HG03571 (cell line): ENCODE data around the gene ZNF728.
"Not testable (repeated sequence)": the region's sequence is repeated elsewhere in the genome, so short reads cannot be mapped to it uniquely, and the experiment has no call there.

Experiments
- ATAC-seq: cut with Tn5 transposase; IDR thresholded peaks from one replicate; pipeline ENCODE4 v1.9.1; 2021; ENCODE audit not compliant: unreplicated experiment

Gene ZNF728

DNA sequence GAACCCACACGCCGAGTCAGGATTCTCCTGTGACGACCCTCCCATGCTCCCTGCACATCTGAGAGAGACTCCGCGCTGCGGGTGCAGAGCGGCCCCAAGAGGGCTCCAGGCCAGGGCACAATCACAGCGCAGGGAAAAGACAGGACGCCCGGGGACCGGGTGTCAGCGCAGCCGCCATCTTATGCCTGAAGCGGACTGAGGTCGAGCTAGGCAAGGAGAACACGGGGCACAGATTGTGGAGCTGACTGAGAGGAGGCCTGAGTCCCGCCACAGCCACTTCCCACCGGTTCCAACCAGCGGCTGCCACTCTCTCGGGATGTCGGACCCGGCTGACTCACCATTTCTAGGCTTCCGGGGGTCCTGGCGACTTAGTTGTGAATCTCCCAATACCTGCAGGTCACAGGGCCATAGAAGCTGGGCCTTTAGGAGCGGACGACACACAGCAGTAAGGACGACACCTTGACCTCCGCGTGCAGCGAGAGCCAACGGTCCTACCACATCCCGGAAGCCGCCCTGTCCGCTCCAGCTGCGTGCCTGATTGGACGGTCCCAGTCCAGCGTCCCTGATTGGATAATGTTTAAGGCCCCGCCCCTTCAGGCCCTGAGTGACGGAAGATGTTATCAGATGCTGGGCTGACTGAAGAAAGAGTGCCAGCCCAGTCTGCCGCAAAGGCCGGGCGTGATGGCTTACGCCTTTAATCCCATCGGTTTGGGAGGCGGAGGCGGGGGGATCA, at the start of gene ZNF728:
Gene ZNF728, minus strand, starts transcription at position 487 of the 733 bp plus-strand sequence. Its CDS starts 146 bp downstream, at position 341.
- ATAC-seq, result no peak

DNA sequence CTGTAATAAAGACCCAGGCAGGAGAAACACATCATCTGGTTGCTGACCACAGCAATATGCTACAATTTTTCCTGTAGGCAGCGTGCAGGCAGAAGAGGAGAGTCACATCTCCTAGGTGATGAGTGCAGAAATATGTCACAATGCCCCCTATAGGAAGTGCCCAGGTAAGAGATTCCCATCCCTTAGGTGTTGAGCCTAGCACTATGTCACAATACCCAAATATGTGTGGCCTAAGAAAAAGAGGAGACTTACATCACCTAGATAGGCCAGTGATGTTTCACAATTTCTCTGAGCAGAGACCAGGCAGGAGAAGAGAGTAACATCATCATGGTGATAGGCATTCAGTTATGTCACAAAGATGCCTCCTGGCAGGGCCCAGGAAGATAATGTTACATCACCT, 49.4 kb upstream of the ZNF728 start:
- ATAC-seq, result no peak

DNA sequence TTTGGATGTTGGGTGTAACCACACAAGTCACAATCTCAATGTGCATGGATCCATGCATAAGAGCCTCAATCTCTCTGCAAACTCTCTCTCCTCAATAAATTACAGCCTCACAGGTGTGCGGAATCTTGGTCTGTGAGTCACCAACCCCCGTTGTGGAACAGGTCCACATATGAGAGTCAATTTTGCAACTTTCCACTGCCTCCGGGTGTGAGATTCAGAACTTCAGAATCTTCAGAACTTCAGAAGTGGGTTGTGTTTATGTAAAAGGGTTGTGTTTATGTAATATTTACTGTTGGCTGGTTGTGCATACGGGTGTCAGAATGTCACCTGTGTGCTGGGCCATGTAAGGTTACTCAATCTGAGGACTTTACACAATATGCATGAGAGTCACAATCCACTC, 46.3 kb upstream of the ZNF728 start:
- no peak for ATAC-seq

DNA sequence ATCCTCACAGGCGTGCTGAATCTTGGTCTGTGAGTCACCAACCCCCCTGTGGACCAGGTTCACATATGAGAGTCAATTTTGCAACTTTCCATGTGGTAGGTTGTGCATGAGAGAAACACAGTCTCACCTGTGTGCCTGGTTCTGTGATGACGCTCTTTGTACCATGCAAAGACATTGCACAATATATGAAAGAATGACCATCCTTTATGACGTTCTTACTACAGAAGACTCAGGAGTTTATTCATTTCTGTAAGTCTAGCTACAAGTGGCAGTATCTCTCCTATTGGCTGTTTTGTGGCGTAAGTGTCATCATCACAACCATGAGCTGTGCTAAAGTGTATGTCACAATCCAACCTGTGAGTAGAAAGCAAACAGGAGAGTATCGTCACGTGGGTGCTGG, 43.8 kb upstream of the ZNF728 start:
- no peak for ATAC-seq

DNA sequence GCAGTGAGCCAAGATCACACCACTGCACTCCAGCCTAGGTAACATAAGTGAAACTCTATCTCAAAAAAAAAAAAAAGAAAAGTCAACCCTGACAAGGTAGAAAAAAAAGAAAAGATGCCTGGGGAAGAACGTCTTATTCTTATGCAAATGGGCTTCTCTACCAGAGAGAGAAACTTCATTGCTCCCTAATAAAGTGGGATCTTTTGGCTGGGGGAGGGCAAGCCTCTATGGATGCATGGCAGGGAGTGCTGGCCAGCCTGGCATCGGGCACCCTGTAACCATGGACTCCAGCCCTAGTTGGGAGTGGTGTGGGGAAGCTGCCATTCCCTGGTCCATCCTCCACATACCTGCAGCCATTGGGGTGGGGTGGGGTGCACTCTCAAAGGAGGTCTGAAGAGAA, 30.7 kb upstream of the ZNF728 start:
- no peak for ATAC-seq

DNA sequence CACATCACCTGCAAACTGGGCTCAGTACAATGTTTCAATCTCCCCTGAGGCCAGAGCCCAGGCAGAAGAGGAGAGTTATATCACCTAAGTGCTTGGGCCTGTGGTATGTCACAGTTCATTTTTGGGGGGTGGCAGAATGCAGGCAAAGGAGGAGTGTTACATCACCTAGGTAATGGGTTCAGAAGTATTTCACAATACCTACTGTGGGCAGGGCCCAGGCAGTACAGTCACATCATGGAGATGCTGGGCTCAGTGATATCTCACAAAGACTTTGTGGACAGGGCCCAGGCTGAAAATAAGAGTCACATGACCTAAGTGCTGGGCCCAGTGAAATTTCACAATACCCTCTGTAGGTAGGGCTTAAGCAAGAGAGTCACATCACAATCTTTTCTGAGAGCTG, 12.7 kb upstream of the ZNF728 start:
- ATAC-seq, result no peak

DNA sequence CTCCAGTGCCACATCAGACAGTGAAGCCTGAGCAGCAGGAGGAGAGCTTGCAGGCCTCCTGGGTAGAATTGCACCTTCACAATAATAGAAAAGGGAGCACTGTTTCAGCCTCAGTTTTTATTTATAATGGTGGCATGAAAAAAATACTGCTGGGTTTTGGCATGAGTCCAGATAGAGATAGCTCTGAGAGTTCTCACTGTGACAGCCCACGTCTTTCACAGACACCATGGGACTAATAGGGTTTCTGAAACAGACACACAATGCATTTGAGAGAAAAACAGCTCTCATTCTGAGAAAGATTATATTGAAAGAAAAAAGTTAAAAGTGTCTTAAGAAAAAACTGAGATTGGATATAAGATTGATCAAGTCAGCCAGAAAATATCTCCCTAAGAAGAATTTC, 8.0 kb downstream of the ZNF728 start:
- ATAC-seq, result not testable (repeated sequence)

DNA sequence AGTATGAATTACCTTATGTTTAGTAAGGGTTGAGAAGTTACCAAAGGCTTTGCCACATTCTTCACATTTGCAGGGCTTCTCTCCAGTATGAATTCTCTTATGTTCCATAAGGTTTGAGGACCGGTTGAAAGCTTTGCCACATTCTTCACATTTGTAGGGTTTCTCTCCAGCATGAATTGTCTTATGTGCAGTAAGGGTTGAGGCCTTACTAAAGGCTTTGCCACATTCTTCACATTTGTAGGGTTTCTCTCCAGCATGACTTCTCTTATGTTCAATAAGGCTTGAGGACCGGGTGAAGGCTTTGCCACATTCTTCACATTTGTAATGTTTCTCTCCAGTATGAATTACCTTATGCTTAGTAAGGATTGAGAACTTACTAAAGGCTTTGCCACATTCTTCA, 26.7 kb downstream of the ZNF728 start:
- no peak for ATAC-seq

DNA sequence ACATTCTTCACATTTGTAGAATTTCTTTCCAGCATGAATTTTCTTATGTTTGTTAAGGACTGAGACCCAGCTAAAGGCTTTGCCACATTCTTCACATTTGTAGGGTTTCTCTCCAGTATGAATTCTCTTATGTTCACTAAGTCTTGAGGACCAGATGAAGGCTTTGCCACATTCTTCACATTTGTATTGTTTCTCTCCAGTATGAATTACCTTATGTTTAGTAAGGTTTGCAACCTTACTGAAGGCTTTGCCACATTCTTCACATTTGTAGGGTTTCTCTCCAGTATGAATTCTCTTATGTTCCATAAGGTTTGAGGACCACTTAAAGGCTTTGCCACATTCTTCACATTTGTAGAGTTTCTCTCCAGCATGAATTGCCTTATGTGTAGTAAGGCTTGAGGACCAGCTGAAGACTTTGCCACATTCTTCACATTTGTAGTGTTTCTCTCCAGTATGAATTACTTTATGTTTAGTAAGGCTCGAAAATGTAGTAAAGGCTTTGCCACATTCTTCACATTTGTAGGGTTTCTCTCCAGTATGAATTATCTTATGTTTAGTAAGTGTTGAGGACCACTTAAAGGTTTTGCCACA, 27.3 kb downstream of the ZNF728 start:
- not testable (repeated sequence) for ATAC-seq

DNA sequence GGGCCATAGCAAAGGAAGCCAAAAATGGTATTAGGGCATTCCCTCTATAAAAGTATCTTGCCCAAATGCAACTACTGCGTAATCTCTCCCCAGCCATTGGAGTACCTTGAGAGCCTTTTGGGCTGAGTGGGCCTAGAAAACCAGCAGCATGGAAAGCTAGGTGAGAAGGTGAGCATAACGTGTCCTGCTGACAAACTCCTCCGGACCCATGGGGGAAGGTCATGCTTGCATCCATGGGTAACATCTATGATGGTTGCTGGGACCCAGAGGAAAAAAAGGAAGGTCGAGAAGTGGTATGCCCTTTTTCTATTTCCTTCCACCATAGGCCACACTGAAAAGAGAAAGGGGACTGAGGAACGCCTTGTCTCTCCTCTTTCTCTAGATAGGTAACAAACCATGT, 57.4 kb downstream of the ZNF728 start:
- no peak for ATAC-seq

DNA sequence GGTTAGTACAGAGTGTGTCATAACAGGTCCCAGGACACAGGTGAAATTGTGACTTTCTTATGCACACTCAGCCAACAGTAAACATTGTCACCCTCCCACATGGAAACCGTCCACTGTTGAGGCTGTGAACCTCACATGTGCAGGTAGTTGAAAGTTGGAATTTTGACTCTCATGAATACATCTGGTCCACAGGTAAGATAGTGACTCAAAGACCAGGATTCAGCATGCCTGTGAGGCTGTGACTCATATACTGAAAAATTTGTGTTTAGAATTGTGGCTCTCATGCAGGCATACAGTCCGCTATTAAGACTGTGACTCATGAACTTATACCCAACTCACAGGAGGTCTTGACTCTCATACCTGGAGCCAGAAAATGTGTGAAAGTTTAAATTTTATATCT, 67.8 kb downstream of the ZNF728 start:
- ATAC-seq, result no peak

DNA sequence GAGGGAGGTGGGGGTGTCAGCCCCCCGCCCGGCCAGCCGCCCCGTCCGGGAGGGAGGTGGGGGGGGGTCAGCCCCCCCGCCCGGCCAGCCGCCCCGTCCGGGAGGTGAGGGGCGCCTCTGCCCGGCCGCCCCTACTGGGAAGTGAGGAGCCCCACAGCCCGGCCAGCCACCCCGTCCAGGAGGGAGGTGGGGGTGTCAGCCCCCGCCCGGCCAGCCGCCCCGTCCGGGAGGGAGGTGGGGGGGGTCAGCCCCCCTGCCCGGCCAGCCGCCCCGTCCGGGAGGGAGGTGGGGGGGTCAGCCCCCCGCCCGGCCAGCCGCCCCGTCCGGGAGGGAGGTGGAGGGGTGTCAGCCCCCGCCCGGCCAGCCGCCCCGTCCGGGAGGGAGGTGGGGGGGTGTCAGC, 75.4 kb downstream of the ZNF728 start:
- ATAC-seq, result not testable (repeated sequence)

DNA sequence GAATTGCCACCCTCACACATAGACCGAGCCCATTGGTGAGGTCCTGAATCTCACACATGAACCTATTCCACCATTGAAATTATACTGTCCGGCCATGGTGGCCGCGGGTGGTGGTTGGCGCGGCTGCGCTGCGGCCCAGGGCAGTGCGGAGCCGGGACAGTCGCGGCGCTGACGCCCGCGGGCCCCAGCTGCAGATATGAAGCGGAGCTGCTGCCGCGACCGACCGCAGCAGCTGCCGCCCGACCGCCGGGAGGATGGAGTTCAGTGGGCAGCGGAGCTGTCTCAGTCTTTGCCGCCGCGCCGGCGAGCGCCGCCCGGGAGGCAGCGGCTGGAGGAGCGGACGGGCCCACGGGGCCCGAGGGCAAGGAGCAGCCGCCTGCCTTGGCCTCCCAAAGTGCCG, 77.8 kb downstream of the ZNF728 start:
- ATAC-seq, result not testable (repeated sequence)
